ENCODE measurements around the gene SMYD3. TPM values are rescaled to one million over a fixed set of nuclear protein-coding genes. Genes with fewer than 3 reads are reported as not detected.

The SMYD3 gene
- polyA plus RNA-seq, 2 of the 4 experiments (the other 2 are of a cell fraction), result 18.2 to 35.2 TPM

DNA sequence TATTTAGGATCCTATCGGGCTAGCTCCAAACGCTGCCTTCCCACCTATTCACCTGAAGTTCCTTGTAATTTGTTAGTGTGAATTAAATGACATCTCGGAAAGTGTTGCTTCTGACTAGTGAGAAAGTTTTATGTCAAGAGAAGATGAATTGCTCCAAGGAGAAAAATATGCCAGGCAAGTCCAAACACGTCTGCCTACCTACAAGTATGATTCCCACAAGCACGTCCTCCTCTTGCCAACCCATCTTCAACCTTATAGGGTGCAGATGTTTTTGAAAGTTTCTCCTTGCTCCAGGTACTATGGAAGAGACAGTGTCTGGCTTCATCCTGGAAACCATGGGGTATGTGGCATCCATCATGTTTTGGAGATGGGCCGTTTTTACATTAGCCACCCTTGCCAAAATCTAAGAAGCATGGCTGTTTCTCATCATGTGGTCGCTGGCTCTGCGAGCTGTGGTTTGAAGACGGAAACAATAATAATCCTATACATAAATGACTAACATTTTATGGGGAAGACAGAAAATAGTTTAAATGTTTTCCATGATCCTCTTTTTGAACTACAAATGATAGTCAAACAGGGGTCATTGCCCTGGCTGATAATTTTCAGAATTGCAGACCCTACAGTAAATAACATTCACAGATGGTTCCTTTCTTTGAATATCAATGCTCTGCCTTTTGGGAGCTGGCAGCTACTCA, 505.8 kb downstream of the SMYD3 start:
- Histone ChIP-seq H3K4me1 (peaks cover 5% of the 10 kb centered on the region), H3K4me2 (no peak overlapping the region), H3K27ac (no peak overlapping the region), H3K9me3 (no peaks in the 10 kb centered on the region), H3K4me3 (no peak overlapping the region)
- ChIA-PET POLR2A (no interaction called here), CTCF (interaction anchor here (0.6 to 1.4 kb wide), 5 partner anchors 281 to 849 kb away, joined by 3 to 6 read pairs (median 3); no protein-coding TSS in a partner anchor)
- ATAC-seq (no peak), DNase-seq (ENCODE audit: low read depth in 1 of 2, low spot score in 1 of 2) (no peak), FAIRE-seq (no peak)
- 91% methylated on average over 9 of the region's 9 CpGs for WGBS (ENCODE audit: missing lambda C conversion rate)
- TF ChIP-seq CBX2 (IDR thresholded peaks at IDR 0.05; ENCODE audit: borderline replicate concordance, low read depth), result no peak
- TF ChIP-seq CEBPB (IDR thresholded peaks at IDR 0.05), result no peak
- TF ChIP-seq HEYL (CRISPR knock-in tag; IDR thresholded peaks at IDR 0.05), result no peak
- TF ChIP-seq PBX3 (IDR thresholded peaks at IDR 0.05), result no peak
- TF ChIP-seq MAZ (IDR thresholded peaks at IDR 0.05; ENCODE audit: borderline replicate concordance, low read depth, low read length), result no peak
- no peak for TF ChIP-seq POLR2AphosphoS2 (conservative IDR thresholded peaks at IDR 0.05; ENCODE audit: low read length)

- Histone ChIP-seq H3K27ac (no peak overlapping the region), H3K9me3 (no peaks in the 10 kb centered on the region), H3K4me1 (peaks cover 5% of the 10 kb centered on the region), H3K4me3 (no peak overlapping the region), H3K4me2 (no peak overlapping the region)
- CTCF ChIA-PET, result interaction anchor here (0.6 to 1.4 kb wide), 2 partner anchors 282 to 848 kb away, joined by 3 to 6 read pairs; no protein-coding TSS in a partner anchor
- POLR2A ChIA-PET, result no interaction called here
- no peak for FAIRE-seq
- no peak for DNase-seq (ENCODE audit: low read depth in 1 of 2, low spot score in 1 of 2)
- TF ChIP-seq HDAC2 (IDR thresholded peaks at IDR 0.05) (no peak), RARB (CRISPR knock-in tag; IDR thresholded peaks at IDR 0.05) (no peak), EHF (CRISPR knock-in tag; IDR thresholded peaks at IDR 0.05) (no peak), FOXS1 (CRISPR knock-in tag; IDR thresholded peaks at IDR 0.05) (no peak), CHD4 (IDR thresholded peaks at IDR 0.05; ENCODE audit: borderline replicate concordance) (no peak), TP53 (CRISPR knock-in tag; IDR thresholded peaks at IDR 0.05) (no peak)
- 86% methylated on average over 5 of the region's 5 CpGs for WGBS (ENCODE audit: missing lambda C conversion rate)
- ATAC-seq, result no peak
These were observed 506.5 kb downstream of the SMYD3 start for GRCh38 chr1:246000638-246001015.

GRCh38 chr1:245999697-246000637, 507.1 kb downstream of the SMYD3 start:
- Histone ChIP-seq H3K9me3 (no peaks in the 10 kb centered on the region), H3K27ac (no peak overlapping the region), H3K4me3 (no peak overlapping the region), H3K4me1 (peaks cover 5% of the 10 kb centered on the region), H3K4me2 (no peak overlapping the region)
- DNase-seq (ENCODE audit: low read depth in 1 of 2, low spot score in 1 of 2) (no peak), ATAC-seq (no peak), FAIRE-seq (no peak)
- POLR2A ChIA-PET, result no interaction called here
- 78% methylated on average over 10 of the region's 10 CpGs for WGBS (ENCODE audit: missing lambda C conversion rate)
- CTCF ChIA-PET, result interaction anchor here (0.6 to 2.0 kb wide), 2 partner anchors 288 to 847 kb away, joined by 4 to 7 read pairs; no protein-coding TSS in a partner anchor
- TF ChIP-seq KDM1A (IDR thresholded peaks at IDR 0.05; ENCODE audit: low read depth) (no peak), CBX2 (IDR thresholded peaks at IDR 0.05; ENCODE audit: borderline replicate concordance, low read depth) (no peak), MAFK (IDR thresholded peaks at IDR 0.05; ENCODE audit: partially characterized antibody) (no peak), CEBPB (IDR thresholded peaks at IDR 0.05) (no peak), REST (IDR thresholded peaks at IDR 0.05) (no peak), KDM5A (IDR thresholded peaks at IDR 0.05) (no peak), PBX3 (IDR thresholded peaks at IDR 0.05) (no peak)
- TF ChIP-seq, protein P1, sequence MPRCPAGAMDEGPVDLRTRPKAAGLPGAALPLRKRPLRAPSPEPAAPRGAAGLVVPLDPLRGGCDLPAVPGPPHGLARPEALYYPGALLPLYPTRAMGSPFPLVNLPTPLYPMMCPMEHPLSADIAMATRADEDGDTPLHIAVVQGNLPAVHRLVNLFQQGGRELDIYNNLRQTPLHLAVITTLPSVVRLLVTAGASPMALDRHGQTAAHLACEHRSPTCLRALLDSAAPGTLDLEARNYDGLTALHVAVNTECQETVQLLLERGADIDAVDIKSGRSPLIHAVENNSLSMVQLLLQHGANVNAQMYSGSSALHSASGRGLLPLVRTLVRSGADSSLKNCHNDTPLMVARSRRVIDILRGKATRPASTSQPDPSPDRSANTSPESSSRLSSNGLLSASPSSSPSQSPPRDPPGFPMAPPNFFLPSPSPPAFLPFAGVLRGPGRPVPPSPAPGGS (IDR thresholded peaks at IDR 0.05), result no peak
